C4-2B (cell line): ENCODE measurements around the gene SPIB.

ENCODE experiments used
- ZFX ChIP-seq: fragments of 450-650 bp; IDR thresholded peaks from 2 replicates; pipeline ENCODE4 v1.6.1; 2017
- TF ChIP-seq, protein P1 (sequence below): fragments of 450-650 bp; conservative IDR thresholded peaks from 2 replicates; pipeline ENCODE4 v1.5.1; 2017; ENCODE audit warnings: mild to moderate bottlenecking

DNA sequence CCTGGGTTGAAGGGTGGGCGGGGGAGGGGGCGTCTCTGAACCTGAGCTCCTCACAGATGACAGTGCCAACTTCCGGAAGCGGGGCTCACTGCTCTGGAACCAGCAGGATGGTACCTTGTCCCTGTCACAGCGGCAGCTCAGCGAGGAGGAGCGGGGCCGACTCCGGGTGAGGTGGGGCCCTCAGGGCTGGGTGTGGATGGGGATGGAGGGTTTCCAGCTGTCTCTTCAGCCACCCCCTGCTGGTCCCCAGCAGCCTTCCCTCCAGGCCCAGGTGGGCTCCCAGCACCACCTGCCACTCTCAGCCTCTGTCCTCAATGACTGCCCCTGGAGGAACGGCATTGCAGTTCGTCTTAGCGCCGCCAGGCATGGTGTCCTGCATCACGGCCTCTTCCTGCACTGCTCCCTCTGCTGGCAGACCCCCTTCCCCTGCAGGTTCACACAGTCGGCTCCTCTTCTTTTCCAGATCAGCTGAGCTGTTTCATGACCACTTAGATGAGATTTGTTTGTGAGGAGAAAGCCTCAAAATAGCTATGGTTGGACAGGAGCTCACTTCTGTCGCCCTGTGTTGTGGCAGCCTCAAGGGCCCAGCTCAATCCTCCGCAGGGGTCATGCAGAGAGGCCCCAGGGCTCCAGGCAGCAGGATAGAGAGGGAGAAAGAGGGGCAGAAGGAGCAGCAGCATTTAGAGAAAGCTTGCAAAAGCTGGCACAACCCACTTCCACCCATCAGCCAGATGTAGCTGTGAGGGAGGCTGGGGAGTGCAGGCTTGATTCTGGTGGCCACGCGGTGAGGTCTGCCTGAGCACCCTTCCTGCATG lies 60.4 kb downstream of the SPIB start:
- TF ChIP-seq, protein P1, sequence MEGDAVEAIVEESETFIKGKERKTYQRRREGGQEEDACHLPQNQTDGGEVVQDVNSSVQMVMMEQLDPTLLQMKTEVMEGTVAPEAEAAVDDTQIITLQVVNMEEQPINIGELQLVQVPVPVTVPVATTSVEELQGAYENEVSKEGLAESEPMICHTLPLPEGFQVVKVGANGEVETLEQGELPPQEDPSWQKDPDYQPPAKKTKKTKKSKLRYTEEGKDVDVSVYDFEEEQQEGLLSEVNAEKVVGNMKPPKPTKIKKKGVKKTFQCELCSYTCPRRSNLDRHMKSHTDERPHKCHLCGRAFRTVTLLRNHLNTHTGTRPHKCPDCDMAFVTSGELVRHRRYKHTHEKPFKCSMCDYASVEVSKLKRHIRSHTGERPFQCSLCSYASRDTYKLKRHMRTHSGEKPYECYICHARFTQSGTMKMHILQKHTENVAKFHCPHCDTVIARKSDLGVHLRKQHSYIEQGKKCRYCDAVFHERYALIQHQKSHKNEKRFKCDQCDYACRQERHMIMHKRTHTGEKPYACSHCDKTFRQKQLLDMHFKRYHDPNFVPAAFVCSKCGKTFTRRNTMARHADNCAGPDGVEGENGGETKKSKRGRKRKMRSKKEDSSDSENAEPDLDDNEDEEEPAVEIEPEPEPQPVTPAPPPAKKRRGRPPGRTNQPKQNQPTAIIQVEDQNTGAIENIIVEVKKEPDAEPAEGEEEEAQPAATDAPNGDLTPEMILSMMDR = no peak; the same call in 1 of the 2 replicates
- TF ChIP-seq ZFX = no peak
